Measurements from ENCODE around the gene VPS37C.

GRCh38 chr11:61082931-61083531 is 78.2 kb downstream of the VPS37C start:
- TF ChIP-seq EZH2phosphoT487 (IDR thresholded peaks at IDR 0.05) (no peak), CTCF (IDR thresholded peaks at IDR 0.05) (no peak)
